ENCODE measurements around the gene PRKN. TPM values are rescaled to one million over a fixed set of nuclear protein-coding genes. Genes with fewer than 3 reads are reported as not detected.
"Not testable (repeated sequence)": the region's sequence is repeated elsewhere in the genome, so short reads cannot be mapped to it uniquely, and the experiment has no call there.

The PRKN gene
- polyA plus RNA-seq, 1 experiment: 0.71 TPM

- no peaks in the 10 kb centered on the region for H3K36me3 ChIP-seq (ENCODE audit: control insufficient read depth, insufficient read depth, low read length)
- no peak for DNase-seq (ENCODE audit: low read depth)
- POLR2A ChIA-PET: no interaction called here
- H3K4me3 ChIP-seq (ENCODE audit: low read depth, low read length): no peak overlapping the region
- CTCF ChIA-PET: no interaction called here
- no peak for TF ChIP-seq CTCF (IDR thresholded peaks at IDR 0.05; ENCODE audit: insufficient read depth, low read depth, low read length)
- H3K27me3 ChIP-seq (ENCODE audit: control insufficient read depth, insufficient read depth, low read length): no peaks in the 10 kb centered on the region
These were observed 188.2 kb downstream of the PRKN start for GRCh38 chr6:162539321-162539720.

GRCh38 chr6:162538643-162539064 lies 188.9 kb downstream of the PRKN start:
- ChIA-PET CTCF (interaction anchor here (0.6 kb wide), 1 partner anchor 1128 kb away, joined by 3 read pairs; no protein-coding TSS in a partner anchor), POLR2A (no interaction called here)
- no peak for TF ChIP-seq CTCF (IDR thresholded peaks at IDR 0.05; ENCODE audit: insufficient read depth, low read depth, low read length)
- Histone ChIP-seq H3K27me3 (ENCODE audit: control insufficient read depth, insufficient read depth, low read length) (no peaks in the 10 kb centered on the region), H3K36me3 (ENCODE audit: control insufficient read depth, insufficient read depth, low read length) (no peaks in the 10 kb centered on the region), H3K4me3 (ENCODE audit: low read depth, low read length) (no peak overlapping the region)
- DNase-seq (ENCODE audit: low read depth): no peak

- Histone ChIP-seq H3K27me3 (ENCODE audit: control insufficient read depth, insufficient read depth, low read length) (no peaks in the 10 kb centered on the region), H3K36me3 (ENCODE audit: control insufficient read depth, insufficient read depth, low read length) (no peaks in the 10 kb centered on the region), H3K4me3 (ENCODE audit: low read depth, low read length) (no peak overlapping the region)
- ChIA-PET CTCF (no interaction called here), POLR2A (no interaction called here)
- TF ChIP-seq CTCF (IDR thresholded peaks at IDR 0.05; ENCODE audit: insufficient read depth, low read depth, low read length): no peak
- no peak for DNase-seq (ENCODE audit: low read depth)
These were observed 194.6 kb downstream of the PRKN start for GRCh38 chr6:162533009-162533400.

GRCh38 chr6:162532283-162533008 lies 195.1 kb downstream of the PRKN start:
- POLR2A ChIA-PET: no interaction called here

GRCh38 chr6:162531391-162531790 lies 196.2 kb downstream of the PRKN start:
- H3K36me3 ChIP-seq (ENCODE audit: control insufficient read depth, insufficient read depth, low read length); CTCF ChIA-PET; POLR2A ChIA-PET; H3K27me3 ChIP-seq (ENCODE audit: control insufficient read depth, insufficient read depth, low read length); H3K4me3 ChIP-seq (ENCODE audit: low read depth, low read length); DNase-seq (ENCODE audit: low read depth): not testable (repeated sequence)

More at GRCh38 chr6:162532283-162533008, 195.1 kb downstream of the PRKN start:
- H3K4me3 ChIP-seq (ENCODE audit: low read depth, low read length): no peak overlapping the region
- no peaks in the 10 kb centered on the region for H3K36me3 ChIP-seq (ENCODE audit: control insufficient read depth, insufficient read depth, low read length)
- H3K27me3 ChIP-seq (ENCODE audit: control insufficient read depth, insufficient read depth, low read length): no peaks in the 10 kb centered on the region
- CTCF ChIA-PET: no interaction called here
- DNase-seq (ENCODE audit: low read depth): no peak
- TF ChIP-seq CTCF (IDR thresholded peaks at IDR 0.05; ENCODE audit: insufficient read depth, low read depth, low read length): no peak

- ChIA-PET POLR2A (no interaction called here), CTCF (no interaction called here)
- Histone ChIP-seq H3K27me3 (ENCODE audit: control insufficient read depth, insufficient read depth, low read length) (no peaks in the 10 kb centered on the region), H3K4me3 (ENCODE audit: low read depth, low read length) (no peak overlapping the region), H3K36me3 (ENCODE audit: control insufficient read depth, insufficient read depth, low read length) (no peaks in the 10 kb centered on the region)
- DNase-seq (ENCODE audit: low read depth): no peak
- TF ChIP-seq CTCF (IDR thresholded peaks at IDR 0.05; ENCODE audit: insufficient read depth, low read depth, low read length): no peak
These were observed 199.0 kb downstream of the PRKN start for GRCh38 chr6:162528538-162528937.
